SHP77 treated with DMSO at 0.1 percent for 48 hours (cell line): ENCODE results near the gene KRTAP1-3.
A peak's percentile ranks its signal among the peaks of the same experiment; 100 is the strongest.
"Not testable (repeated sequence)": the region's sequence is repeated elsewhere in the genome, so short reads cannot be mapped to it uniquely, and the experiment has no call there.

ENCODE experiments used
- DNase-seq: peaks from one replicate; lab custom pipeline; 2025; lab: John Stamatoyannopoulos, UW

The KRTAP1-3 gene

GRCh38 chr17:41009936-41010335 lies 24.7 kb downstream of the KRTAP1-3 start:
- DNase-seq = no peak

DNA sequence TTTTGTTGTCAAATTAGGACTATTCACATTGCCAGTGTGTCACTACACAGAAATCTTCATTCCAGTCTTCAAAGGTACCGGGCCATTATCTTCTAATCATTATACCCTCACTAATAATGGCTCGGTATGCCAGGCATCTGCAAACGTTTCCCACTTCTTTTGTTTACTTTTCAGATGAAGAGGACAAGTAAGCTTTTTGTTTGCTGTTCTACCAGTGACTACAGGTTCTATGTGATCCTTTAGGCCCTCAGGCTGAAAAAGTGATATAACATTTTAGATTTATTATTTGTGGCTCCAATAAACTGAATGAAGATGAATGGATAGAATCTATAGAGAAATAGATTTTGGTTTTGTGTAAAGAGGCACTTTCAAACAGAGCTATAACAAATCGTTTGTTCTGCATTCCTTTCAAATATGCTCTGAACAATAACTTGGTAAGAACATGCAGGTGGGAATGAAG lies 25.3 kb downstream of the KRTAP1-3 start:
- DNase-seq = no peak

GRCh38 chr17:41008811-41009210 lies 25.9 kb downstream of the KRTAP1-3 start, which contains the start of gene KRTAP3-1:
TSS of gene KRTAP3-1 (minus strand) at chr17:41009128. CDS start at chr17:41009074, 54 bp downstream.
- DNase-seq = peak; percentile 16

DNA sequence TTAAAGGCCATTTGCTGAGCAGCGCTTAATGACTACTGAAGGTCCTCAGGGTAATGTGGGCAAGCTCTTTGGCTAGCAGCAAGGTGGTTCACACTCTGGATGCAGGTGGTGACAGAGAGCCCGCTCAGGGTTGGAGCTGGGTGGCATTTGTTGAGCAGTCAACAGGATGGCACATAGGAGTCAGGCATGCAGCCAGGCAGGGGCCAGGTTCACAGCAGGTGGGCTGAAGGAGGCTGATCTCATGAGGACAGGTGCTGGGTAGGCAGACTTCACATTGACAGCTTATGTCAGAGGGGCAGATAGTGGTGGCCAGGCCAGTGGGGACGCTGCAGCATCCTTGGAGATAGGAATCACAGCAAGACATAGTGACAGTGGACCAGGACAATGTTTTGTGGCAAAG lies 30.3 kb downstream of the KRTAP1-3 start:
- DNase-seq = peak; percentile 5

DNA sequence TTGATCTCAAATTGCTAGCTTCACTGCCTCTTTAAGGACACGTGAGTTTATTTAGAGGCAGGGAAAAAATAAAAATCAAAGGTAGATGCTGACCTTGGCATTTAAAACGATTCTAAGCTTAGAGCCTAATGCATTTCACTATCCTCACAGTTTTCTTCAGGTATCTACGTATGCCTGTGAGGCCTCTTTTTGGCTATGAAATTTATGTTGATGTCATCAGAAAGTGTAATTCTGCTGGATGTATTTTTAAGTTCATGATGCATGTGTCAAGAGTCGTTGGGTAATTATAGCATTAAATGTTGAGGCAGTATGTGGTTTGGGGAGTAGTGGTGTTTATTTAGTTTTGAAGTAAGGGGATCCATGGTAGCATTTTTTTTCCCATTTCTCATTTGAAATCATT lies 30.7 kb downstream of the KRTAP1-3 start:
- no peak for DNase-seq

GRCh38 chr17:41002814-41003213 lies 31.9 kb downstream of the KRTAP1-3 start:
- DNase-seq = no peak

DNA sequence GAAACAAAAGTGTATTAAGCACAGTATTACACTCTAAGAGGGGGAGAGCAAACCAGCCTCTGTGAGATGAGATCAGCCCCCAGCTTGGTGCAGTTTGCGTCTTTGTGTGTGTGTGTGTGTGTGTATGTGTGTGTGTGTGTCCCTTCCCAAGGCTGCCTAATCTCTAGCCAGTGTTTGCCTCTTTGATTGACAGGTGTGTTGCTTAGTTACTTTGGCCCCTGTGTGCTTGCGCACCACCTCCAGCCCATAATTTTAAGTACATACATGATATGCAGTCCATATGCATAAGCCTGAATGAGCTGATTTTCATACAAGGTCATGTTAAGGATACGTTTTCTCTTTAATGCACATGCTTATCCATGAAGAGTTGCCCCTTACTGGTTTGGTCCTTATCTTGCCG lies 32.9 kb downstream of the KRTAP1-3 start:
- DNase-seq = no peak

DNA sequence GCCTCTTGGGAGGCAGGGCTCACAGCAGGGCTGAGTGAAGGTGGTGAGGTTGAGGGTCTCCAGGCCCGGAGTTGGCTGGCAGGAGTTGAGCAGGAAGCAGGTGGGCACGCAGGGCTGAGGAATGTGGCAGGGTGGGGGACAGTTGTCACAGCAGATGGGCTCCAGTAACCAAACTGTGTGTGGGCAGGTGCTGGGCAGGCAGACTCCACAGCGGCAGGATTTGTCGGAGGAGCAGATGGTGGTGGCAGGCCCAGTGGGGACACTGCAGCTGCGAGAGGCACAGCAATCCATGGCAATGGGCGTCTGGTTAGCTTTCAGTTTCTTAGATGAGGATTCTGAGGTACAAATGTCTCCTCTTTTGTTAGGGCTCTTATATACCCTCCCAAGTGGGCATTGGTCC lies 35.1 kb downstream of the KRTAP1-3 start, which contains the start of gene KRTAP3-2:
TSS of gene KRTAP3-2 (minus strand) at position 344 of the 400 bp plus-strand sequence. CDS start at position 291, 53 bp downstream.
- DNase-seq = not testable (repeated sequence)

DNA sequence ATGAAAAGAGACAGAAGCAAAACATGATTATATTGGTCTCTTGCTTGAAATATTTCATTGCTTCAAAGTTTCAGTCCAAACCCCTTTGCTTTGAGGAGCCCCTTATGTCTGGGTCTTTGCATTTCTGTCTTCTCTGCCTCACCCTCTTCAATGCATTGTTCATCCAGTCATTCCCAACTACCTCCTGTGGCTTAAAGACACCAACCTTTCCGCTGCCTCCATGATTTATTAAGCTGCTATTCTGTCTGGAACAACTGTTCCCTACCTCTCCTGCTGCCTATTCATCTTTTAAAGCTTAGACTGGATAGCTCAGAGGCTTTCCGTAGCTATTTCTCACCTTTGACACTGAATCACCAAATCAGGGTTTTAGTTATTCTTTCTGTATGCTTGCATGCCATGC lies 37.3 kb downstream of the KRTAP1-3 start:
- DNase-seq = no peak

- no peak for DNase-seq
These were observed 37.8 kb downstream of the KRTAP1-3 start for GRCh38 chr17:40996829-40997228.

- DNase-seq = no peak
These were observed 39.6 kb downstream of the KRTAP1-3 start for GRCh38 chr17:40995116-40995515.

GRCh38 chr17:40993839-40994238 lies 40.8 kb downstream of the KRTAP1-3 start, which contains the start of gene KRTAP3-3:
TSS of gene KRTAP3-3 (minus strand) at chr17:40994164. CDS start at chr17:40994097, 67 bp downstream.
- no peak for DNase-seq

DNA sequence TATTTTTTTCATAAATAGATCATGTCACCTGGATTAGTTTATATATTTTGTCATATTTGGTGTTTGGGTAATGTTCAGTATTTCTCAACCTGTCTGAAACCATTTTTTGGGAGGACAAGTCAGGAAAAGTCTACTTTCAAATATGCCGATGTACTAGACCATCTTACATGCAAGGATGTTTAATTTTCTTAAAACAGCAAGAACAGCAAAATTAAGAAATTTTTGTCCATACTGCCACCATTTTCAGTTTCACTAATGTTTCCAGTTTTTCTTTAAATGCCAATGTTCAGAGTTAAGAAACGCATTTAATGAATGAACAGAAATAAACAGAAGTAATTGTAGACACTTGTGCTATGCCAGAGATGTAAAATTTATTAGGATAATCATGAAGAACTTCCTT lies 41.6 kb downstream of the KRTAP1-3 start:
- no peak for DNase-seq

- DNase-seq = no peak
These were observed 42.0 kb downstream of the KRTAP1-3 start for GRCh38 chr17:40992666-40993065.

DNA sequence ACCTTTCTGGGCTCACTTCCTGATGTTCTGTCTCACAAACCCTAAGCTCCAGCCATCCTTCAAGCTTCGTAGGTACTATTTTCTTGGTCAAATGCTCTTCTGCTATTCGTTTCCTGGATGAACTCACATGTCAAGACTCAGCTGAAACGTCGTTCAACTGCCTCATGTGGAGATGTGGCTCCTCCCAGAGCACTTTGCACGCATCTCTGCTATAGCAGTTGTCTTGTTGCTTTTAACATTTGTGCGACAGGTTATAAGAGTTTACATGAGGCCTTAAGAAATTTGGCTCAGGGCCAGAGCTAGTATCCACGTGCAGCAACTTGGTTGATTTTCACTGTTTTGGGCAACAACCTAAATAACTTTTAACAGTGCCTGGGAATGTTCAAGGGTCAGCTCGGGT lies 47.8 kb downstream of the KRTAP1-3 start:
- no peak for DNase-seq

DNA sequence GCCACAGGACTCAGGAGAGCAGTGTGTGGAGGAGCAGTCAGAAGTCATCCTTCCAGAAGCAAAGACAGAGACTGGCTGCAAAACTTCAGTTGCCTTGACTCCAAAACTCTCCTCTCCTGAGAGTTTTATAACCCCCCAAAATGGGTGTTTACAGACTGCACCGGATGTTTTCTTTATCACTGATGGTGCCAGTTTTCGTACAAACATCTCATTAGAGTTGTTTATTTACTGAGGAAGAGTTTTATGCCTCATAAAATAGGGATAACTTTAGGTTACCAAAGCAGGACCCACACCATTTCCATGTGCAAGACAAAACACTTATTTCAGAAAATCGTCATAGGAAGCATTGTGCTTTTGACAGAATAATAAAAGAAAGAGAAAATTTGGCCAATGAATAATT lies 50.4 kb downstream of the KRTAP1-3 start, which contains the start of gene KRT40:
TSS of gene KRT40 (minus strand) at position 101 of the 400 bp plus-strand sequence. CDS start at position 48, 53 bp downstream.
- no peak for DNase-seq
